GM12878 (cell line): Measurements from ENCODE around the gene RANGAP1. TPM values are rescaled to one million over a fixed set of nuclear protein-coding genes. Genes with fewer than 3 reads are reported as not detected.

ENCODE experiments used
- ASH2L ChIP-seq: fragments of 300-600, 200-600 bp; sonication (generic); IDR thresholded peaks from 2 replicates; pipeline ENCODE4 v1.6.1; 2017; ENCODE audit warnings: low read depth, mild to moderate bottlenecking, borderline replicate concordance
- CTCF ChIP-seq, 3 experiments: IDR thresholded peaks in 2 of 3; conservative IDR thresholded peaks in 1 of 3; 2 replicates each; pipeline ENCODE4 v1.5.1; 2011; ENCODE audit warnings: low read depth in 3 of 3, low read length in 3 of 3, mild to moderate bottlenecking in 3 of 3, control low read depth in 2 of 3, moderate library complexity in 2 of 3, inconsistent platforms in 1 of 3, mixed read lengths in 1 of 3; ENCODE audit not compliant: control insufficient read depth in 2 of 3, insufficient read depth in 1 of 3; ENCODE audit errors: extremely low read depth in 1 of 3
- E2F4 ChIP-seq: IDR thresholded peaks from 2 replicates; pipeline ENCODE4 v1.6.1; 2012; ENCODE audit warnings: low read depth, low read length, improper control_type of control experiment
- EED ChIP-seq: sonication (generic); IDR thresholded peaks from 2 replicates; pipeline ENCODE4 v1.6.1; 2016; ENCODE audit warnings: antibody characterized with exemption, low read depth
- FOXK2 ChIP-seq: fragments of 450-650 bp; IDR thresholded peaks from 2 replicates; pipeline ENCODE4 v1.6.1; 2017; ENCODE audit warnings: mild to moderate bottlenecking, moderate library complexity
- IRF4 ChIP-seq: IDR thresholded peaks from 2 replicates; pipeline ENCODE4 v1.6.1; 2011; ENCODE audit warnings: low read depth, low read length
- MTA2 ChIP-seq: fragments of 450-650 bp; IDR thresholded peaks from 2 replicates; pipeline ENCODE4 v1.6.1; 2016; ENCODE audit warnings: low read depth, mild to moderate bottlenecking, moderate library complexity
- MXI1 ChIP-seq: fragments of 150-350 bp; IDR thresholded peaks from 2 replicates; pipeline ENCODE4 v1.6.1; 2011; ENCODE audit warnings: low read depth, mild to moderate bottlenecking, inconsistent platforms, low read length, improper control_type of control experiment
- NR2C2 ChIP-seq: IDR thresholded peaks from 2 replicates; pipeline ENCODE4 v1.6.1; 2011; ENCODE audit warnings: borderline replicate concordance, low read depth; ENCODE audit not compliant: control insufficient read depth, insufficient read length
- RAD51 ChIP-seq: fragments of 450-650 bp; IDR thresholded peaks from 2 replicates; pipeline ENCODE4 v1.6.1; 2016; ENCODE audit warnings: moderate library complexity, mild to moderate bottlenecking, inconsistent platforms
- SKIL ChIP-seq: fragments of 450-650 bp; IDR thresholded peaks from 2 replicates; pipeline ENCODE4 v1.6.1; 2017; ENCODE audit warnings: mild to moderate bottlenecking, low read depth, inconsistent platforms; ENCODE audit not compliant: poor library complexity, severe bottlenecking
- SREBF1 ChIP-seq: IDR thresholded peaks from 2 replicates; pipeline ENCODE4 v1.6.1; 2012; ENCODE audit warnings: mild to moderate bottlenecking, low read length
- STAT1 ChIP-seq: fragments of 450-650 bp; conservative IDR thresholded peaks from 2 replicates; pipeline ENCODE4 v1.6.1; 2014; ENCODE audit warnings: antibody characterized with exemption, mild to moderate bottlenecking
- USF2 ChIP-seq: IDR thresholded peaks from 2 replicates; pipeline ENCODE4 v1.6.1; 2011; ENCODE audit warnings: low read depth, low read length, improper control_type of control experiment, borderline replicate concordance
- ZBED1 ChIP-seq: IDR thresholded peaks from 2 replicates; pipeline ENCODE4 v1.6.1; 2016; ENCODE audit warnings: borderline replicate concordance
- ZBTB33 ChIP-seq: fragments of 450-650 bp; IDR thresholded peaks from 2 replicates; pipeline ENCODE4 v1.6.1; 2017; ENCODE audit warnings: mild to moderate bottlenecking
- ZNF207 ChIP-seq: fragments of 450-650 bp; IDR thresholded peaks from 2 replicates; pipeline ENCODE4 v1.6.1; 2014; ENCODE audit warnings: antibody characterized with exemption, mild to moderate bottlenecking, borderline replicate concordance
- polyA plus RNA-seq, 11 experiments: library from polyadenylated mRNA; depleted of rRNA in 4 of 11; unstranded in 6 of 11; stranded (reverse) in 5 of 11; fragments of >200 nt; fragmentation: Nextera tagmentation in 4 of 11; fragmentation: Illumina TruSeq in 1 of 11; extraction: Ambion mirVana in 4 of 11; extraction: Trizol in 1 of 11; gene quantifications; 1 replicate in 1 of 11; 2 replicates in 10 of 11; pipeline versions ENCODE4 v1.2.1 to v1.2.3, GENCODE V29; 2011 to 2016; ENCODE audit warnings: inconsistent platforms in 2 of 11, missing spikeins in 2 of 11, low read depth in 1 of 11
- total RNA-seq, 4 experiments: library from RNA; depleted of rRNA in 3 of 4; stranded (reverse); fragments of >200 nt in 3 of 4; fragmentation: Illumina TruSeq in 1 of 4; extraction: Trizol in 1 of 4; gene quantifications; 2 replicates each; pipeline versions ENCODE4 v1.2.1 to v1.2.3, GENCODE V29; 2013 to 2021

Gene RANGAP1
- total and polyA plus RNA-seq, 10 of the 15 experiments (the other 5 are each of a cell fraction or from before 2014, with no cell fraction given): 2.5 to 109 (median 60.2) TPM

- TF ChIP-seq CTCF (IDR thresholded peaks at IDR 0.05 in 2 of 3, conservative IDR thresholded peaks at IDR 0.05 in 1 of 3; ENCODE audit: control insufficient read depth in 2 of 3, extremely low read depth in 1 of 3, insufficient read depth in 1 of 3, low read depth in 3 of 3, low read length in 3 of 3) (peak in 2 of 3 experiments; percentile 8 to 15; a peak in 1 of 6 replicates), ZNF207 (no peak; the same call in 1 of the 2 replicates), E2F4 (peak; percentile 83), SREBF1 (peak; percentile 80), STAT1 (0 out of 2 replicates have a peak, but pooled peaks have one; percentile 49), ASH2L (no peak), EED (0 out of 2 replicates have a peak, but pooled peaks have one; percentile 17), ZBTB33 (no peak), USF2 (no peak), IRF4 (no peak), RAD51 (no peak), ZBED1 (no peak), MXI1 (peak; percentile 99), FOXK2 (peak; percentile 31), SKIL (no peak), NR2C2 (no peak), MTA2 (no peak)
Measured at GRCh38 chr22:41285820-41286638, at the start of gene RANGAP1 (continued).
